ENCODE data around the gene SDR42E2. TPM values are rescaled to one million over a fixed set of nuclear protein-coding genes. Genes with fewer than 3 reads are reported as not detected.

The SDR42E2 gene
- total RNA-seq, 1 experiment from 2014 or later = 0.05 TPM

DNA sequence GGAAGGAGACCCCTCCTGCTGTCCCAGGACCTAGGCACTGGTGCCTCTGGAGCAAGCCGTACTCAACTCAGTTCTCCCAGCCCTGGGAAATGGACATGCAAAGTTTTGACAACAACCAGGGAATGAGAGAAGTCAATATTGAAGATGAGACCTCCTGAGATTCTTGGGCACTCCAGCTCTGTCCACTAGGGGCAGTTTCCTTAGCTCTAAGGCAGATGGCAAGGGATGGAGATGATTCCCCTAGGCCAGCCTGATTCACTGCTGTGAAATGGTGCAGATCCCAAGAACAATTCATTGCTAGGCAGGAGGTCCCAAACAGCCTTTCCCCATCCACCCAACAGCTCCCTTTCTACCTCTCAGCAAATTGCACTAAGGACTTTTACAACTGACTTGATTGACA lies 20.5 kb upstream of the SDR42E2 start:
- Histone ChIP-seq H3K27me3 (ENCODE audit: control insufficient read depth, insufficient read depth, low read length) (peaks cover 7% of the 10 kb centered on the region), H3K36me3 (ENCODE audit: control insufficient read depth, insufficient read depth, low read length) (no peaks in the 10 kb centered on the region), H3K27ac (ENCODE audit: low read length) (no peak overlapping the region), H3K9me3 (ENCODE audit: control insufficient read depth, insufficient read depth, low read depth, low read length) (no peaks in the 10 kb centered on the region), H3K4me3 (ENCODE audit: low read depth in 2 of 2, low read length in 2 of 2) (no peak overlapping the region), H3K4me1 (ENCODE audit: control insufficient read depth, insufficient read depth, low read length) (no peaks in the 10 kb centered on the region)
- TF ChIP-seq, protein P1, sequence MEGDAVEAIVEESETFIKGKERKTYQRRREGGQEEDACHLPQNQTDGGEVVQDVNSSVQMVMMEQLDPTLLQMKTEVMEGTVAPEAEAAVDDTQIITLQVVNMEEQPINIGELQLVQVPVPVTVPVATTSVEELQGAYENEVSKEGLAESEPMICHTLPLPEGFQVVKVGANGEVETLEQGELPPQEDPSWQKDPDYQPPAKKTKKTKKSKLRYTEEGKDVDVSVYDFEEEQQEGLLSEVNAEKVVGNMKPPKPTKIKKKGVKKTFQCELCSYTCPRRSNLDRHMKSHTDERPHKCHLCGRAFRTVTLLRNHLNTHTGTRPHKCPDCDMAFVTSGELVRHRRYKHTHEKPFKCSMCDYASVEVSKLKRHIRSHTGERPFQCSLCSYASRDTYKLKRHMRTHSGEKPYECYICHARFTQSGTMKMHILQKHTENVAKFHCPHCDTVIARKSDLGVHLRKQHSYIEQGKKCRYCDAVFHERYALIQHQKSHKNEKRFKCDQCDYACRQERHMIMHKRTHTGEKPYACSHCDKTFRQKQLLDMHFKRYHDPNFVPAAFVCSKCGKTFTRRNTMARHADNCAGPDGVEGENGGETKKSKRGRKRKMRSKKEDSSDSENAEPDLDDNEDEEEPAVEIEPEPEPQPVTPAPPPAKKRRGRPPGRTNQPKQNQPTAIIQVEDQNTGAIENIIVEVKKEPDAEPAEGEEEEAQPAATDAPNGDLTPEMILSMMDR (IDR thresholded peaks at IDR 0.05) = peak; percentile 75; the same call in 1 of the 2 replicates
- TF ChIP-seq SIN3A (IDR thresholded peaks at IDR 0.05; ENCODE audit: borderline replicate concordance, insufficient read depth, low read depth, low read length) = no peak
- ATAC-seq (peak; percentile 66; the same call in 1 of the 2 replicates), DNase-seq (ENCODE audit: low read depth, low spot score) (no peak)
- intact Hi-C loops (cut with micrococcal nuclease; ENCODE audit: unreplicated experiment) = no loop called here
- CTCF ChIA-PET = interaction anchor here (0.8 to 1.1 kb wide), 2 partner anchors 47 to 139 kb away, joined by 3 to 5 read pairs; no protein-coding TSS in a partner anchor
- POLR2A ChIA-PET = interaction anchor here (1.1 kb wide), 1 partner anchor 17 kb away, joined by 3 read pairs; no protein-coding TSS in a partner anchor
- BruUV-seq (replicated peaks) = no TSS peak
- in situ Hi-C loops (cut with HindIII; ENCODE audit: low pct_unique_long_range_greater_than_20kb, low sequenced_read_pairs) = no loop called here

- in situ Hi-C loops (cut with HindIII; ENCODE audit: low pct_unique_long_range_greater_than_20kb, low sequenced_read_pairs) = no loop called here
- Histone ChIP-seq H3K36me3 (ENCODE audit: control insufficient read depth, insufficient read depth, low read length) (no peaks in the 10 kb centered on the region), H3K9me3 (ENCODE audit: control insufficient read depth, insufficient read depth, low read depth, low read length) (no peaks in the 10 kb centered on the region), H3K4me1 (ENCODE audit: control insufficient read depth, insufficient read depth, low read length) (no peaks in the 10 kb centered on the region), H3K4me3 (ENCODE audit: low read depth in 2 of 2, low read length in 2 of 2) (no peak overlapping the region), H3K27ac (ENCODE audit: low read length) (no peak overlapping the region), H3K27me3 (ENCODE audit: control insufficient read depth, insufficient read depth, low read length) (0 out of 2 replicates have a peak, but pooled peaks cover 3% of the 10 kb centered on the region)
- no peak for TF ChIP-seq SIN3A (IDR thresholded peaks at IDR 0.05; ENCODE audit: borderline replicate concordance, insufficient read depth, low read depth, low read length)
- TF ChIP-seq TCF7L2 (IDR thresholded peaks at IDR 0.05; ENCODE audit: low read depth, low read length) = no peak
- no peak for TF ChIP-seq POLR2AphosphoS5 (IDR thresholded peaks at IDR 0.05; ENCODE audit: low read depth, low read length)
- TF ChIP-seq REST (IDR thresholded peaks at IDR 0.05; ENCODE audit: insufficient read depth in 1 of 2, low read depth in 2 of 2, low read length in 1 of 2) = no peak
- TF ChIP-seq, protein P1 (IDR thresholded peaks at IDR 0.05) = no peak
- ATAC-seq (no peak), DNase-seq (ENCODE audit: low read depth, low spot score) (no peak)
- no TSS peak for BruUV-seq (replicated peaks)
- ChIA-PET POLR2A (no interaction called here), CTCF (no interaction called here)
- intact Hi-C loops (cut with micrococcal nuclease; ENCODE audit: unreplicated experiment) = no loop called here
Observed at GRCh38 chr16:22144520-22144919, 17.8 kb upstream of the SDR42E2 start.
